A549 treated with AZD9567 at 1 μM for 4 hours (cell line): ENCODE data around the gene LRP1B. TPM values are rescaled to one million over a fixed set of nuclear protein-coding genes. Genes with fewer than 3 reads are reported as not detected.

Source experiments
- total RNA-seq: library from RNA; stranded (reverse); fragments of 200-300 nt; extraction: Qiagen RNA extraction; gene quantifications from 5 replicates; pipeline ENCODE4 v1.2.3, GENCODE V29; 2022; ENCODE audit not compliant: insufficient read depth

Gene LRP1B
- total RNA-seq: 0.01 TPM in 2 of 5 replicates, not detected in the others

DNA sequence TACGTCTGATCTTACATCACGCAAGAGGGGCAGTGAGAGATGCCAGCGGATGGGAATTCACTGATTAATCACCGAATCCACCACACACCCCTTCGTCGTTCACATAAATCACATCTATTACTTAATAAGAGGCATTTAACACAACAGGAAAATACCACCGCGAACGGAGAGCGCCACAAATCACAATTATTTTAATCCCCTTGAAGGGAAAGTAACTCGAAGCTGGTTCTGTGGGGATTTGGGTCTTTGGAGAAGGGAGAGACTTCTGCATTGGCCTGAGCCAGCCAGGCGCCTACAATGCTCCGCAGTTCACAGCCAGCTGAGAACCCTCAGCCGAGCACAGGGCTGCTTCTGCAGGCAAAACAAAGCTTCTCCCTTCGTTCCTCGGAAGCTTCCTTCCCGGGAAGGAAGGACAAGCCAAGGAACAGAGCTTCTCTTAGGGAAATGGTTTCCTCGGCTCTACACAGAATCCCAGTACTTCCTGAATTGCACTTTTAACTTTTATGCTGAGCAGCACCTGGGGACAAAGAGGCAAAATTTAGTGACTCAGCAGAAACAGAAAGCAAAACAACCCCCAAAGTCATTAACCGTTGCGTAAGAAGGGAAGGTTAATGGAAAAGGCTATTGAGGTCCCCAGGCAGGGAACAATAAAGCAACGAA is at the start of gene LRP1B:
LRP1B (minus strand) TSS at position 7 of the 660 bp plus-strand sequence. CDS start 287 bp downstream, outside the sequence.

